GM23338 (cell line): ENCODE results near the gene OSER1. TPM values are rescaled to one million over a fixed set of nuclear protein-coding genes. Genes with fewer than 3 reads are reported as not detected.

ENCODE experiments used
- ATAC-seq: fragments of 200-7000 bp; cut with Tn5 transposase; 3 replicates; pipeline ENCODE4 v1.9.1; 2020
- DNase-seq: peaks from one replicate; pipeline ENCODE4 v3.0.0-alpha.2; 2015; ENCODE audit warnings: low spot score
- H2AFZ ChIP-seq: fragments of 200-600 bp; sonication (generic); 2 replicates; pipeline ENCODE4 v1.8.0; 2016; ENCODE audit warnings: antibody characterized with exemption, mild to moderate bottlenecking, moderate library complexity
- H3F3A ChIP-seq: fragments of 200-600 bp; sonication (generic); replicated peaks from 2 replicates; pipeline ENCODE4 v1.8.0; 2017; ENCODE audit warnings: antibody characterized with exemption, mixed run types, low read depth
- H3K27ac ChIP-seq: fragments of 200-600 bp; sonication (generic); 2 replicates; pipeline ENCODE4 v1.6.1; 2016; ENCODE audit warnings: low read depth
- H3K27me3 ChIP-seq: fragments of 200-600 bp; sonication (generic); 2 replicates; pipeline ENCODE4 v1.8.0; 2016; ENCODE audit warnings: mild to moderate bottlenecking, mixed run types, moderate library complexity; ENCODE audit not compliant: insufficient read depth
- H3K36me3 ChIP-seq: fragments of 200-600 bp; sonication (generic); 2 replicates; pipeline ENCODE4 v1.8.0; 2016; ENCODE audit warnings: mild to moderate bottlenecking; ENCODE audit not compliant: insufficient read depth
- H3K4me1 ChIP-seq: fragments of 200-600 bp; sonication (generic); 2 replicates; pipeline ENCODE4 v1.8.0; 2016; ENCODE audit warnings: mild to moderate bottlenecking, moderate library complexity; ENCODE audit not compliant: insufficient read depth
- H3K4me2 ChIP-seq: fragments of 200-600 bp; sonication (generic); 2 replicates; pipeline ENCODE4 v1.7.1; 2017; ENCODE audit warnings: mixed run types
- H3K4me3 ChIP-seq: fragments of 200-600 bp; sonication (generic); 2 replicates; pipeline ENCODE4 v1.6.1; 2016; ENCODE audit warnings: mixed run types
- H3K79me2 ChIP-seq: fragments of 200-600 bp; sonication (generic); replicated peaks from 2 replicates; pipeline ENCODE4 v1.8.0; 2017; ENCODE audit warnings: mild to moderate bottlenecking; ENCODE audit not compliant: insufficient read depth
- H3K9me2 ChIP-seq: fragments of 200-600 bp; sonication (generic); 2 replicates; pipeline ENCODE4 v1.8.0; 2017; ENCODE audit not compliant: insufficient read depth
- H4K20me1 ChIP-seq: fragments of 200-600 bp; sonication (generic); replicated peaks from 2 replicates; pipeline ENCODE4 v1.8.0; 2017; ENCODE audit warnings: mild to moderate bottlenecking; ENCODE audit not compliant: insufficient read depth
- H3K27ac Mint-ChIP-seq: 2 replicates; pipeline ENCODE4 v1.8.0; 2020; ENCODE audit warnings: inconsistent platforms, mild to moderate bottlenecking, moderate library complexity, mixed read lengths
- H3K27me3 Mint-ChIP-seq: 3 replicates; pipeline ENCODE4 v1.8.0; 2022; ENCODE audit warnings: low read depth, mild to moderate bottlenecking, moderate library complexity, mixed read lengths, inconsistent platforms; ENCODE audit not compliant: insufficient read depth, poor library complexity
- H3K36me3 Mint-ChIP-seq: 3 replicates; pipeline ENCODE4 v1.8.0; 2021; ENCODE audit warnings: low read depth, mild to moderate bottlenecking, inconsistent platforms, moderate library complexity, mixed read lengths
- H3K4me1 Mint-ChIP-seq: 3 replicates; pipeline ENCODE4 v1.8.0; 2020; ENCODE audit warnings: mild to moderate bottlenecking, inconsistent platforms, mixed read lengths
- H3K4me3 Mint-ChIP-seq: 3 replicates; pipeline ENCODE4 v1.8.0; 2021; ENCODE audit warnings: moderate library complexity, mild to moderate bottlenecking, inconsistent platforms, mixed read lengths
- H3K9me3 Mint-ChIP-seq: 3 replicates; pipeline ENCODE4 v1.8.0; 2020; ENCODE audit warnings: moderate library complexity, mild to moderate bottlenecking, inconsistent platforms, mixed read lengths
- CREB1 ChIP-seq: fragments of 250-450 bp; sonication (Bioruptor Pico); IDR thresholded peaks from 2 replicates; pipeline ENCODE4 v1.5.0; 2020; ENCODE audit warnings: low read depth, mild to moderate bottlenecking, moderate library complexity
- CTCF ChIP-seq, 2 experiments: fragments of 200-600 bp in 1 of 2; sonication (generic) in 1 of 2; conservative IDR thresholded peaks; 2 replicates each; pipeline versions ENCODE4 v1.5.1 to v1.6.1; 2016 to 2017; ENCODE audit warnings: antibody characterized with exemption in 2 of 2, low read depth in 2 of 2, mild to moderate bottlenecking in 2 of 2, moderate library complexity in 1 of 2
- EZH2 ChIP-seq: fragments of 200-600 bp; sonication (generic); IDR thresholded peaks from one replicate; pipeline ENCODE4 v1.8.0; 2017; ENCODE audit warnings: antibody characterized with exemption, mild to moderate bottlenecking, low read depth; ENCODE audit not compliant: unreplicated experiment
- EZH2phosphoT487 ChIP-seq: fragments of 200-600 bp; sonication (generic); IDR thresholded peaks from one replicate; pipeline ENCODE4 v1.8.1; 2018; ENCODE audit warnings: antibody characterized with exemption; ENCODE audit not compliant: unreplicated experiment
- JUNB ChIP-seq: IDR thresholded peaks from one replicate; pipeline ENCODE4 v1.6.1; 2016; ENCODE audit warnings: antibody characterized with exemption; ENCODE audit not compliant: unreplicated experiment
- NANOG ChIP-seq: IDR thresholded peaks from 2 replicates; pipeline ENCODE4 v1.6.1; 2016; ENCODE audit warnings: antibody characterized with exemption, borderline replicate concordance
- POLR2AphosphoS5 ChIP-seq: IDR thresholded peaks from 2 replicates; pipeline ENCODE4 v1.6.1; 2016; ENCODE audit warnings: antibody characterized with exemption, low read depth
- STAT1 ChIP-seq: IDR thresholded peaks from one replicate; pipeline ENCODE4 v1.6.1; 2016; ENCODE audit warnings: antibody characterized with exemption; ENCODE audit not compliant: unreplicated experiment
- ZNF114 ChIP-seq: fragments of 250-450 bp; sonication (Bioruptor Pico); IDR thresholded peaks from 2 replicates; pipeline ENCODE4 v1.5.0; 2020; ENCODE audit warnings: mild to moderate bottlenecking, moderate library complexity
- ZNF331 ChIP-seq: fragments of 250-450 bp; sonication (Bioruptor Pico); IDR thresholded peaks from 2 replicates; pipeline ENCODE4 v1.5.0; 2020; ENCODE audit warnings: low read depth, mild to moderate bottlenecking, moderate library complexity
- polyA plus RNA-seq: library from polyadenylated mRNA; unstranded; fragments of >200 nt; fragmentation: Nextera tagmentation; extraction: Ambion mirVana; gene quantifications from 2 replicates; pipeline ENCODE4 v1.2.1, GENCODE V29; 2016
- total RNA-seq: library from RNA; depleted of rRNA; stranded (reverse); fragments of >200 nt; shearing (Covaris generic); gene quantifications from 2 replicates; pipeline ENCODE4 v1.2.3, GENCODE V29; 2014
- TF ChIP-seq, protein P1 (sequence below): IDR thresholded peaks from one replicate; pipeline ENCODE4 v1.6.1; 2018; ENCODE audit warnings: antibody characterized with exemption; ENCODE audit not compliant: unreplicated experiment
- TF ChIP-seq, protein P2 (sequence below): IDR thresholded peaks from 2 replicates; pipeline ENCODE4 v1.6.1; 2016; ENCODE audit warnings: antibody characterized with exemption

Gene OSER1
- total and polyA plus RNA-seq, 2 experiments from 2014 or later, result 25.2 to 31.1 TPM

- no peak for TF ChIP-seq CTCF (conservative IDR thresholded peaks at IDR 0.05; ENCODE audit: low read depth in 2 of 2)
- TF ChIP-seq, protein P1, sequence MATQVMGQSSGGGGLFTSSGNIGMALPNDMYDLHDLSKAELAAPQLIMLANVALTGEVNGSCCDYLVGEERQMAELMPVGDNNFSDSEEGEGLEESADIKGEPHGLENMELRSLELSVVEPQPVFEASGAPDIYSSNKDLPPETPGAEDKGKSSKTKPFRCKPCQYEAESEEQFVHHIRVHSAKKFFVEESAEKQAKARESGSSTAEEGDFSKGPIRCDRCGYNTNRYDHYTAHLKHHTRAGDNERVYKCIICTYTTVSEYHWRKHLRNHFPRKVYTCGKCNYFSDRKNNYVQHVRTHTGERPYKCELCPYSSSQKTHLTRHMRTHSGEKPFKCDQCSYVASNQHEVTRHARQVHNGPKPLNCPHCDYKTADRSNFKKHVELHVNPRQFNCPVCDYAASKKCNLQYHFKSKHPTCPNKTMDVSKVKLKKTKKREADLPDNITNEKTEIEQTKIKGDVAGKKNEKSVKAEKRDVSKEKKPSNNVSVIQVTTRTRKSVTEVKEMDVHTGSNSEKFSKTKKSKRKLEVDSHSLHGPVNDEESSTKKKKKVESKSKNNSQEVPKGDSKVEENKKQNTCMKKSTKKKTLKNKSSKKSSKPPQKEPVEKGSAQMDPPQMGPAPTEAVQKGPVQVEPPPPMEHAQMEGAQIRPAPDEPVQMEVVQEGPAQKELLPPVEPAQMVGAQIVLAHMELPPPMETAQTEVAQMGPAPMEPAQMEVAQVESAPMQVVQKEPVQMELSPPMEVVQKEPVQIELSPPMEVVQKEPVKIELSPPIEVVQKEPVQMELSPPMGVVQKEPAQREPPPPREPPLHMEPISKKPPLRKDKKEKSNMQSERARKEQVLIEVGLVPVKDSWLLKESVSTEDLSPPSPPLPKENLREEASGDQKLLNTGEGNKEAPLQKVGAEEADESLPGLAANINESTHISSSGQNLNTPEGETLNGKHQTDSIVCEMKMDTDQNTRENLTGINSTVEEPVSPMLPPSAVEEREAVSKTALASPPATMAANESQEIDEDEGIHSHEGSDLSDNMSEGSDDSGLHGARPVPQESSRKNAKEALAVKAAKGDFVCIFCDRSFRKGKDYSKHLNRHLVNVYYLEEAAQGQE, result no peak
Measured at GRCh38 chr20:44222027-44222426, 11.5 kb upstream of the OSER1 start (continued).

DNA sequence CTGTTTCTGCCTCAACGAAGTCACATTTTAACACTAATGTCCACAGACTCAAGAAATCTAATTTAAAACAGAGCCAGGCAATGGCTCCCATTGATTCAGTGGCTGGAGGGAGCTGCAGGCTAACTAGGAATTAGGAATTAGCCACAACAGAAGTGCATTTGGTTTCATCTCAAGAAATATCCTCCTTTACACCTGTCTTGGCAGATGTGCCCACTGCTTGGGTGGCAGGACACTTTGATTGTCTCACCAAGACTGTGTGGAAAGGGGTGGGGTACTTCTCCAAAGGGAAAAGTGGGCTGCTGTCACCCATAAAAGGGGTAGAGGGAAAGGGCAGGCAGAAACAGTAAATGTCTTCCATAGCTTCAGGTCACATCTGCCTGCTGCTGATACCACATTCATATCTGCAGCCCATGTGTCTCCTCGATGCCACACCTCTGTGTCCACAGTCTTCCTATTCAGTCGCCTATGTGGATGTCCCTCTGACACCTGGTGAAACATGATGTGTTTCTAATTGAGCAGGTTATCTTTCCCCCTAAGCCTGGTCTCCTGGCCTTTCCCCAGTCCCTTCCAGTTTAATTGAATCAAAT, 10.9 kb upstream of the OSER1 start:
- Histone ChIP-seq H3K79me2 (no peaks in the 10 kb centered on the region), H4K20me1 (peaks cover 4% of the 10 kb centered on the region; the same call in 1 of the 2 replicates), H3K9me2 (no peaks in the 10 kb centered on the region), H3K36me3 (no peaks in the 10 kb centered on the region), H3K4me3 (no peak overlapping the region), H3K4me2 (no peak overlapping the region), H3K27me3 (no peaks in the 10 kb centered on the region), H3K4me1 (no peaks in the 10 kb centered on the region), H3F3A (no peaks in the 10 kb centered on the region), H2AFZ (no peak overlapping the region), H3K27ac (no peak overlapping the region)
- Mint-ChIP-seq H3K9me3 (no peaks in the 10 kb centered on the region), H3K27ac (no peak overlapping the region), H3K4me1 (peaks cover 21% of the 10 kb centered on the region), H3K36me3 (no peaks in the 10 kb centered on the region), H3K27me3 (peaks cover 4% of the 10 kb centered on the region), H3K4me3 (no peak overlapping the region)
- no peak for DNase-seq
- ATAC-seq, result no peak
- TF ChIP-seq CTCF (conservative IDR thresholded peaks at IDR 0.05; ENCODE audit: low read depth in 2 of 2) (no peak), EZH2 (no peak), EZH2phosphoT487 (no peak), STAT1 (no peak), ZNF331 (CRISPR knock-in tag) (no peak), NANOG (no peak), JUNB (no peak), POLR2AphosphoS5 (no peak), CREB1 (no peak), ZNF114 (no peak)
- TF ChIP-seq, protein P1, result no peak
- TF ChIP-seq, protein P2, sequence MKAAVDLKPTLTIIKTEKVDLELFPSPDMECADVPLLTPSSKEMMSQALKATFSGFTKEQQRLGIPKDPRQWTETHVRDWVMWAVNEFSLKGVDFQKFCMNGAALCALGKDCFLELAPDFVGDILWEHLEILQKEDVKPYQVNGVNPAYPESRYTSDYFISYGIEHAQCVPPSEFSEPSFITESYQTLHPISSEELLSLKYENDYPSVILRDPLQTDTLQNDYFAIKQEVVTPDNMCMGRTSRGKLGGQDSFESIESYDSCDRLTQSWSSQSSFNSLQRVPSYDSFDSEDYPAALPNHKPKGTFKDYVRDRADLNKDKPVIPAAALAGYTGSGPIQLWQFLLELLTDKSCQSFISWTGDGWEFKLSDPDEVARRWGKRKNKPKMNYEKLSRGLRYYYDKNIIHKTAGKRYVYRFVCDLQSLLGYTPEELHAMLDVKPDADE, result no peak
